NK-92 (cell line): Measurements from ENCODE around the gene CTSW.
"Not testable (repeated sequence)": the region's sequence is repeated elsewhere in the genome, so short reads cannot be mapped to it uniquely, and the experiment has no call there.

Experiments
- DNase-seq: peaks from one replicate; lab custom pipeline; 2025; ENCODE audit not compliant: unreplicated experiment; lab: John Stamatoyannopoulos, UW

CTSW gene

GRCh38 chr11:65885808-65886536 lies 6.3 kb downstream of the CTSW start:
- DNase-seq, result no peak

GRCh38 chr11:65886826-65887722 lies 7.4 kb downstream of the CTSW start:
- DNase-seq, result no peak

- no peak for DNase-seq
These were observed 8.1 kb downstream of the CTSW start for GRCh38 chr11:65887723-65888162.

- DNase-seq, result peak; percentile 58
These were observed 8.7 kb downstream of the CTSW start, which contains the start of gene FIBP for GRCh38 chr11:65888163-65888814. Gene FIBP (minus strand): TSS chr11:65888471. CDS start chr11:65888418, 53 bp downstream.

- peak; percentile 72 for DNase-seq
These were observed 10.9 kb downstream of the CTSW start, which contains the start of gene CCDC85B for GRCh38 chr11:65890324-65891218. Gene CCDC85B (plus strand): TSS chr11:65890673. CDS start chr11:65890784, 111 bp downstream.

- DNase-seq, result no peak
These were observed 11.8 kb downstream of the CTSW start for GRCh38 chr11:65891219-65892136.

GRCh38 chr11:65892137-65892540 lies 12.5 kb downstream of the CTSW start:
- not testable (repeated sequence) for DNase-seq

- DNase-seq, result no peak
These were observed 13.2 kb downstream of the CTSW start for GRCh38 chr11:65892661-65893317.

- no peak for DNase-seq
These were observed 14.5 kb downstream of the CTSW start for GRCh38 chr11:65894034-65894591.

GRCh38 chr11:65895482-65895981 lies 15.9 kb downstream of the CTSW start:
- no peak for DNase-seq

- no peak for DNase-seq
These were observed 16.7 kb downstream of the CTSW start for GRCh38 chr11:65896034-65896999.

- no peak for DNase-seq
These were observed 17.4 kb downstream of the CTSW start for GRCh38 chr11:65897020-65897471.

GRCh38 chr11:65898656-65899355 lies 19.2 kb downstream of the CTSW start:
- DNase-seq, result no peak

GRCh38 chr11:65899356-65900124 lies 19.9 kb downstream of the CTSW start:
- DNase-seq, result no peak

GRCh38 chr11:65900125-65900898 lies 20.7 kb downstream of the CTSW start, which contains the start of gene FOSL1:
Gene FOSL1 (minus strand): TSS chr11:65900388. CDS start chr11:65900339, 49 bp downstream.
- no peak for DNase-seq
